ENCODE data around the gene NRG2. TPM values are rescaled to one million over a fixed set of nuclear protein-coding genes. Genes with fewer than 3 reads are reported as not detected.

The NRG2 gene
- polyA plus RNA-seq, 1 experiment, result not detected

DNA sequence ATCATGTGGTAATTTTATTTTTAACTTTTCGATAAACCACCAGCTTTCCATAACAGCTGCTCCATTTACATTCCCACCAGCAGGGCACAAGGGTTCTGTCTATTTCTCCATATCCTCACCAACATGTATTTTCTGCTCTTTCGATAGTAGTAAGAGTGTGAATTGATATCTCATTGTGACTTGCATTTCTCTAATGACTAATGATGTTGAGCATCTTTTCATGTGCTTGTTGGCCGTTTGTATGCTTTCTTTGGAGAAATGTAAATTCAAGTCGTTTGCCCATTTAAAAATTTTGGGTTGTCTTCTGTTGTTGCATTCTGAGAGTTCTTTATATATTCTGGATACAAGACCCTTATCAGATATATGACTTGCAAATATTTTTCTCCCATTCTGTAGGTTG, 201.6 kb downstream of the NRG2 start:
- ChIA-PET POLR2A (no interaction called here), CTCF (interaction anchor here (1.2 to 6.0 kb wide), 2 partner anchors 54 to 65 kb away, joined by 3 to 64 read pairs; no protein-coding TSS in a partner anchor)
- TF ChIP-seq, protein P1, sequence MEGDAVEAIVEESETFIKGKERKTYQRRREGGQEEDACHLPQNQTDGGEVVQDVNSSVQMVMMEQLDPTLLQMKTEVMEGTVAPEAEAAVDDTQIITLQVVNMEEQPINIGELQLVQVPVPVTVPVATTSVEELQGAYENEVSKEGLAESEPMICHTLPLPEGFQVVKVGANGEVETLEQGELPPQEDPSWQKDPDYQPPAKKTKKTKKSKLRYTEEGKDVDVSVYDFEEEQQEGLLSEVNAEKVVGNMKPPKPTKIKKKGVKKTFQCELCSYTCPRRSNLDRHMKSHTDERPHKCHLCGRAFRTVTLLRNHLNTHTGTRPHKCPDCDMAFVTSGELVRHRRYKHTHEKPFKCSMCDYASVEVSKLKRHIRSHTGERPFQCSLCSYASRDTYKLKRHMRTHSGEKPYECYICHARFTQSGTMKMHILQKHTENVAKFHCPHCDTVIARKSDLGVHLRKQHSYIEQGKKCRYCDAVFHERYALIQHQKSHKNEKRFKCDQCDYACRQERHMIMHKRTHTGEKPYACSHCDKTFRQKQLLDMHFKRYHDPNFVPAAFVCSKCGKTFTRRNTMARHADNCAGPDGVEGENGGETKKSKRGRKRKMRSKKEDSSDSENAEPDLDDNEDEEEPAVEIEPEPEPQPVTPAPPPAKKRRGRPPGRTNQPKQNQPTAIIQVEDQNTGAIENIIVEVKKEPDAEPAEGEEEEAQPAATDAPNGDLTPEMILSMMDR (IDR thresholded peaks at IDR 0.05; ENCODE audit: insufficient read depth, low read depth, low read length), result no peak
- DNase-seq (ENCODE audit: low read depth), result no peak
- no peak overlapping the region for H3K4me3 ChIP-seq (ENCODE audit: low read depth, low read length)
- peaks cover 11% of the 10 kb centered on the region for H3K27me3 ChIP-seq (ENCODE audit: control insufficient read depth, insufficient read depth, low read length)
- no peaks in the 10 kb centered on the region for H3K36me3 ChIP-seq (ENCODE audit: control insufficient read depth, insufficient read depth, low read length)

DNA sequence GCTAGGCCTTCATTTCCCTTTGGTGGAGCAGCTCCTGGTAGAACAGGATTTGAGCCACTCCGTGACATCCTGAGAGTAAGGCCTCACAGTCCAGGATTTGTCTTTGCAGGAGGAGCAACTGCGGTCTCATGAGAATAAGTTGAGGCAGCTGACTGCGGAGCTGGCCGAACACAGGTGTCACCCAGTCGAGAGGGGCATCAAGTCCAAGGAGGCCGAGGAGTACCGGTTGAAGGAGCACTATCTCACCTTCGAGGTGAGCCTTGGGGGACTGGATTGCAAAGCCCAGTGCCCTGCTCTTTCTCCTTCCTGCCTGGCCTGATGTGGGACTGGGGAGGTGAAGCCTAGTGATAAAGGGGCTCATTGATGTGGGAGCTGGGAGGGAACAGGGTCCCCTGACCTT, 203.2 kb downstream of the NRG2 start:
- ChIA-PET CTCF (interaction anchor here (5.2 kb wide), 1 partner anchor 52 kb away, joined by 23 read pairs; no protein-coding TSS in a partner anchor), POLR2A (no interaction called here)
- no peaks in the 10 kb centered on the region for H3K36me3 ChIP-seq (ENCODE audit: control insufficient read depth, insufficient read depth, low read length)
- TF ChIP-seq, protein P1 (IDR thresholded peaks at IDR 0.05; ENCODE audit: insufficient read depth, low read depth, low read length), result no peak
- no peak overlapping the region for H3K4me3 ChIP-seq (ENCODE audit: low read depth, low read length)
- DNase-seq (ENCODE audit: low read depth), result no peak
- peaks cover 8% of the 10 kb centered on the region; the same call in 1 of the 2 replicates for H3K27me3 ChIP-seq (ENCODE audit: control insufficient read depth, insufficient read depth, low read length)

DNA sequence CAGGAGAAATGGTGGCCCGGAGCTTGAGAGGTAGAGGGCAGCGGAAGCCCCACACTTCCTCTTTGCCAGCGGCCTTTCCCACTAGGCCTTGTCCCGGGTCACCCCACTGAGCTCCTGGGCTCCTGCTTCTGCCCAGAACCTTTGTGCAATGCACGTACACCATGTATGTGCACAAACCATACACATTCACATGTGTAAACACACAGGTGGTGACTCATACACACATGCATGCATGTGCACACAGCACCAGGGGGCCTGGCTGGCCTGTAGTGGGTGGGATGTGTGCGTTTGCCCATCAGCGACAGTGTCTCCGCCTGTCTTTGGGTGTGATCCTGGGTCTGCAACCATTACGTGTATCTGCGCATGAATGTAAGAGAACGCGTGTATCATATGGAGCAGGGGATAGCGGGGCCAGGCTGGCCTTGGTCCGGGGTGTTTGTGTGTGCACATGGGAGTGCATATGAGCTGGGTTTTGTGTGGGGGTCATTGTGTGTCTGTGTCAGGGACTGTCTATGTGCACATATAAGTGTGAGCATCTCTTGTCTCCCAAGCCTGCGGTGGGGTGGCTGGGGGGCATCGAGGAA, 203.8 kb downstream of the NRG2 start:
- no peak for DNase-seq (ENCODE audit: low read depth)
- peaks cover 8% of the 10 kb centered on the region; the same call in 1 of the 2 replicates for H3K27me3 ChIP-seq (ENCODE audit: control insufficient read depth, insufficient read depth, low read length)
- H3K4me3 ChIP-seq (ENCODE audit: low read depth, low read length), result no peak overlapping the region
- no peaks in the 10 kb centered on the region for H3K36me3 ChIP-seq (ENCODE audit: control insufficient read depth, insufficient read depth, low read length)
- TF ChIP-seq, protein P1 (IDR thresholded peaks at IDR 0.05; ENCODE audit: insufficient read depth, low read depth, low read length), result no peak
- ChIA-PET CTCF (interaction anchor here (5.2 kb wide), 1 partner anchor 51 kb away, joined by 23 read pairs; no protein-coding TSS in a partner anchor), POLR2A (no interaction called here)

DNA sequence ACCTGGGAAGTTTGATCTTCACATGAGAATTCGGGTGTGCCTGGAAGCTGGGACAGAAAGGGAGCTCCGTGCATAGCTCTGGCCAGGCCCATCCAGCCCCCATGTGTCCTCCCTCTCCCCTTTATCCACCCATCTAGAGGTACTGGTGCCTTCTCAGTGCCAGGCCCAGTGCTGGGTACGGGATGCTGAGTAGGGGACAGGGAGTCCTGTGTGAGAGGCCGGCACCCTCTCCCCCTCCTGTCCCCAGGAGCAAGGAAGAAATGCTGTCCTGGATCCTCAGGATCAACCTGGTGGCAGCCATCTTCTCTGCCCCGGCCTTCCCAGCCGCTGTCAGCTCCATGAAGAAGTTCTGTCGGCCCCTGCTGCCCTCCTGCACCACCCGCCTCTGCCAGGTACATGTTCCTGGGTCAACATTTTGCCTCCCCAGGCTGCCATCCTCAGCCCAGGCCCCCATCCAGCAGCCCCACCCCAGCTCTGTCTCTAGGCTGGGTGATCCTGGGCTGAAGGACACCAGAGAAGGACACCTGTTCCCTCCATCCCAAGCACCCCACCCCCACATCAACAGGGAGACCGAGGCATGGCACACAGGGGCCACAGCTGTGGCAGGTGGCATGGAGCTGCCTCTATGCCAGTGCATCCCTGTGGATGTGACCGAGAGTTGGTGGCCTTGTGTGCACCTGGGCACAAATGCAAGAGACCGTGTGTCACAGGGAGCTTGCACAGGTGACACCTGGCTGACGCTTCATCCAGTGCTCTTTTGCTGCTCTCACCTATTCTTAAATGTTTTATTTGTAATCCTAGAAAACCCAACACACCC, 204.5 kb downstream of the NRG2 start:
- H3K4me3 ChIP-seq (ENCODE audit: low read depth, low read length), result no peak overlapping the region
- H3K27me3 ChIP-seq (ENCODE audit: control insufficient read depth, insufficient read depth, low read length), result peaks cover 7% of the 10 kb centered on the region; the same call in 1 of the 2 replicates
- DNase-seq (ENCODE audit: low read depth), result no peak
- ChIA-PET POLR2A (no interaction called here), CTCF (interaction anchor here (1.5 to 5.2 kb wide), 2 partner anchors 25 to 51 kb away, joined by 3 to 23 read pairs; no protein-coding TSS in a partner anchor)
- no peaks in the 10 kb centered on the region for H3K36me3 ChIP-seq (ENCODE audit: control insufficient read depth, insufficient read depth, low read length)
- TF ChIP-seq, protein P1 (IDR thresholded peaks at IDR 0.05; ENCODE audit: insufficient read depth, low read depth, low read length), result no peak

DNA sequence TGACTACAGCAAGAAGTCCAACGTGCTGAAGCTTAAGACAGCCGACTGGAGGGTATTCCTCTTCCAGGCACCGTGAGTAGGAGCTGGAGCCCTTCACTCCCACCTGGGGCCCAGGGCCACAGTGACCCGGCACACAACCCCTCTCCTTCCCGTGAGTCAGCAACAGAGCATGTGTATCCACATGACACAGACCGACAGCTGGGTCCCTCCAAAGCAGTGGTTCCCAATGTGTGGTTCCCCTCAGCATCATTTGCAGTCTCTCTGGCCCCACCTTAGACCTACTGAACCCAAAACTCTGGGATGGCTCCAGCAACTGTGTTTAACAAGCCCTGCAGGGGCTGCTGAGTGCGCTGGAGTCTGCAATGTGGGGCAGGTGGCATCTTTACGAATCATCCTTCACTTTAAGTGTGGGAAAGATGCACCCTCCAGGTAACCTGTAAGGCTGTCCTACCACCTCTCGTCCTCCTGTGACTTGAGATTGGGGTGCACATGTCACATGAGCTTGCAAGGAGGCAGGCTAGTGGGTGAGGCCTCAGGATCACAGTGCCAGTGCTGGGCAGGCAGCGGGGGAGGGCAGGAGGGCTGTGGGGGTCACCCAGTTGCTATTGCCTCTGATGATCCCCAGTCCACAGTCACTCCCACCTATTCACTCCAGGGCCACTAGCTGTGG, 205.3 kb downstream of the NRG2 start:
- DNase-seq (ENCODE audit: low read depth), result no peak
- Histone ChIP-seq H3K4me3 (ENCODE audit: low read depth, low read length) (no peak overlapping the region), H3K27me3 (ENCODE audit: control insufficient read depth, insufficient read depth, low read length) (peaks cover 5% of the 10 kb centered on the region), H3K36me3 (ENCODE audit: control insufficient read depth, insufficient read depth, low read length) (no peaks in the 10 kb centered on the region)
- TF ChIP-seq, protein P1 (IDR thresholded peaks at IDR 0.05; ENCODE audit: insufficient read depth, low read depth, low read length), result no peak
- ChIA-PET POLR2A (no interaction called here), CTCF (interaction anchor here (1.5 to 5.2 kb wide), 2 partner anchors 25 to 50 kb away, joined by 3 to 23 read pairs; no protein-coding TSS in a partner anchor)

All from BJ (cell line).